Activated CD8-positive, alpha-beta memory T cell treated with anti-CD3 and anti-CD28 coated beads, Interleukin-2, amount 50 U/mL, for 24 hours (primary cell): ENCODE results near the gene RNASEH2A.
A peak's percentile ranks its signal among the peaks of the same experiment; 100 is the strongest.

Experiments used
- DNase-seq: peaks from one replicate; pipeline ENCODE4 v3.0.0-alpha.2; 2020; ENCODE audit errors: extremely low read depth

Gene RNASEH2A

GRCh38 chr19:12782424-12783290 lies 23.7 kb upstream of the RNASEH2A start:
- peak; percentile 76 for DNase-seq

GRCh38 chr19:12783291-12783848 lies 23.0 kb upstream of the RNASEH2A start:
- no peak for DNase-seq

GRCh38 chr19:12783849-12784393 lies 22.5 kb upstream of the RNASEH2A start:
- DNase-seq, result no peak

GRCh38 chr19:12784394-12784870 lies 22.0 kb upstream of the RNASEH2A start:
- DNase-seq, result no peak

GRCh38 chr19:12784871-12785430 lies 21.4 kb upstream of the RNASEH2A start:
- DNase-seq, result no peak

GRCh38 chr19:12785431-12786031 lies 20.9 kb upstream of the RNASEH2A start:
- no peak for DNase-seq

- DNase-seq, result no peak
Measured at GRCh38 chr19:12786141-12786870, 20.1 kb upstream of the RNASEH2A start.

GRCh38 chr19:12786952-12787351 lies 19.4 kb upstream of the RNASEH2A start:
- no peak for DNase-seq

GRCh38 chr19:12787458-12787857 lies 18.9 kb upstream of the RNASEH2A start:
- DNase-seq, result no peak

- DNase-seq, result no peak
Measured at GRCh38 chr19:12788042-12788681, 18.2 kb upstream of the RNASEH2A start.

GRCh38 chr19:12788682-12789097 lies 17.7 kb upstream of the RNASEH2A start:
- no peak for DNase-seq

GRCh38 chr19:12789098-12789903 lies 17.1 kb upstream of the RNASEH2A start:
- DNase-seq, result no peak

GRCh38 chr19:12789904-12790619 lies 16.3 kb upstream of the RNASEH2A start:
- no peak for DNase-seq

- no peak for DNase-seq
Measured at GRCh38 chr19:12790628-12791344, 15.6 kb upstream of the RNASEH2A start.

- no peak for DNase-seq
Measured at GRCh38 chr19:12791345-12792050, 14.9 kb upstream of the RNASEH2A start, which contains the start of gene JUNB. Gene JUNB (plus strand): TSS chr19:12791486. CDS start chr19:12791772, 286 bp downstream.

- DNase-seq, result no peak
Measured at GRCh38 chr19:12792051-12792852, 14.1 kb upstream of the RNASEH2A start.

GRCh38 chr19:12792853-12793289 lies 13.5 kb upstream of the RNASEH2A start:
- no peak for DNase-seq
